MCF 10A (cell line): ENCODE measurements around the gene RBP5. TPM values are rescaled to one million over a fixed set of nuclear protein-coding genes. Genes with fewer than 3 reads are reported as not detected.

Experiments
- BruUV-seq: library from RNA; stranded (reverse); fragments of 400-500 nt; replicated peaks from 2 replicates; lab custom pipeline; 2021; lab: Mats Ljungman, UMichigan
- CTCF ChIA-PET: fragments of 300-600 bp; sonication (Branson Sonifier 250); formaldehyde crosslinking; extraction: SDS; loops from one replicate; lab custom pipeline; 2021; ENCODE audit warnings: antibody characterized with exemption, inconsistent platforms; lab: Yijun Ruan, JAX
- POLR2A ChIA-PET: fragments of 300-600, 350-650 bp; sonication (Branson Sonifier 250); formaldehyde crosslinking; extraction: SDS; loops from one replicate; lab custom pipeline; 2020; ENCODE audit warnings: antibody characterized with exemption, inconsistent platforms; lab: Yijun Ruan, JAX
- DNase-seq: peaks from one replicate; pipeline ENCODE4 v3.0.0-alpha.2; 2018; ENCODE audit not compliant: unreplicated experiment
- H3K27ac Mint-ChIP-seq: one replicate; pipeline ENCODE4 v1.8.0; 2022; ENCODE audit warnings: mild to moderate bottlenecking, low read depth, mixed read lengths; ENCODE audit not compliant: unreplicated experiment
- H3K27me3 Mint-ChIP-seq: one replicate; pipeline ENCODE4 v1.8.0; 2022; ENCODE audit warnings: mixed read lengths; ENCODE audit not compliant: insufficient read depth, unreplicated experiment
- H3K36me3 Mint-ChIP-seq: one replicate; pipeline ENCODE4 v1.8.0; 2022; ENCODE audit warnings: mild to moderate bottlenecking, moderate library complexity, mixed read lengths; ENCODE audit not compliant: insufficient read depth, unreplicated experiment
- H3K4me1 Mint-ChIP-seq: one replicate; pipeline ENCODE4 v1.8.0; 2022; ENCODE audit warnings: mixed read lengths; ENCODE audit not compliant: insufficient read depth, unreplicated experiment
- H3K4me3 Mint-ChIP-seq: one replicate; pipeline ENCODE4 v1.8.0; 2022; ENCODE audit warnings: mild to moderate bottlenecking, moderate library complexity, mixed read lengths; ENCODE audit not compliant: unreplicated experiment
- H3K9me3 Mint-ChIP-seq: one replicate; pipeline ENCODE4 v1.8.0; 2022; ENCODE audit warnings: mixed read lengths; ENCODE audit not compliant: unreplicated experiment
- CTCF ChIP-seq: fragments of 200-600 bp; IDR thresholded peaks from one replicate; pipeline ENCODE4 v1.8.0; 2022; ENCODE audit warnings: antibody characterized with exemption, mild to moderate bottlenecking; ENCODE audit not compliant: unreplicated experiment
- intact Hi-C: fragments of 100-400 bp; cut with micrococcal nuclease; formaldehyde crosslinking; loops from 2 replicates; pipeline ENCODE4 v1.14.1; 2022
- total RNA-seq: library from RNA; stranded (reverse); gene quantifications from 2 replicates; pipeline ENCODE4 v1.2.3, GENCODE V29; 2022

The RBP5 gene
- total RNA-seq, 1 experiment from 2014 or later, result not detected

DNA sequence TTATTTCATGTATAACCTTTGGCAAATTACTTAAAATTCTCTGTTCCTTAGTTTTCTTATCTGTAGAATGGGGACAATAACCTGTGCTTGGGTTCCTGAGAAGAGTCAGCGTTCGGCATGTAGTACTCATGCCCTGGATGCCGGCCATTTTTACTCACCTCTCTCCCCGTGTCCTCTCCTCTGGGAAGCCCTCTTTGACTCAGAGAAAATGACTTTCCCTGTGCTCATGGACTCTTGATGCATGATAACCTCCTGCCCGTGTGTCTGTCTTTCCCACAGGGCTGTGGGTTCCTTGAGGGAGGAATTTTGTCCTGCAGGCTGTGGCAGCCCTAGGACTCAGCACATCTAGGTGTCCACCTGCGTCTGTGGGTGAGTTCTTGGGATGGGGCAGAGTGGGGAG is 13.8 kb downstream of the RBP5 start:
- POLR2A ChIA-PET, result no interaction called here
- Mint-ChIP-seq H3K4me3 (no peak overlapping the region), H3K27me3 (no peaks in the 10 kb centered on the region), H3K9me3 (no peaks in the 10 kb centered on the region), H3K4me1 (peaks cover 8% of the 10 kb centered on the region), H3K36me3 (peaks cover 40% of the 10 kb centered on the region), H3K27ac (no peak overlapping the region)
- intact Hi-C loops, result no loop called here
- BruUV-seq, result no TSS peak
- CTCF ChIA-PET, result interaction anchor here (8.3 kb wide), 1 partner anchor 57 kb away, joined by 123 read pairs; the partner anchor contains the start of gene C1S
- no peak for TF ChIP-seq CTCF
- no peak for DNase-seq

GRCh38 chr12:7114008-7114407 is 14.7 kb downstream of the RBP5 start:
- TF ChIP-seq CTCF, result no peak
- Mint-ChIP-seq H3K4me3 (no peak overlapping the region), H3K9me3 (no peaks in the 10 kb centered on the region), H3K27me3 (no peaks in the 10 kb centered on the region), H3K27ac (no peak overlapping the region), H3K36me3 (peaks cover 40% of the 10 kb centered on the region), H3K4me1 (peaks cover 15% of the 10 kb centered on the region)
- BruUV-seq, result no TSS peak
- ChIA-PET CTCF (interaction anchor here (0.6 to 8.3 kb wide), 23 partner anchors 8 to 245 kb away, joined by 3 to 123 read pairs (median 5); partner anchors contain the start of genes C12orf57, C1S, PEX5 and RNU7-1), POLR2A (interaction anchor here (1.1 to 3.3 kb wide), 5 partner anchors 18 to 152 kb away, joined by 3 to 15 read pairs (median 5); partner anchors contain the start of genes C1R and C1S)
- DNase-seq, result no peak
- intact Hi-C loops, result no loop called here

DNA sequence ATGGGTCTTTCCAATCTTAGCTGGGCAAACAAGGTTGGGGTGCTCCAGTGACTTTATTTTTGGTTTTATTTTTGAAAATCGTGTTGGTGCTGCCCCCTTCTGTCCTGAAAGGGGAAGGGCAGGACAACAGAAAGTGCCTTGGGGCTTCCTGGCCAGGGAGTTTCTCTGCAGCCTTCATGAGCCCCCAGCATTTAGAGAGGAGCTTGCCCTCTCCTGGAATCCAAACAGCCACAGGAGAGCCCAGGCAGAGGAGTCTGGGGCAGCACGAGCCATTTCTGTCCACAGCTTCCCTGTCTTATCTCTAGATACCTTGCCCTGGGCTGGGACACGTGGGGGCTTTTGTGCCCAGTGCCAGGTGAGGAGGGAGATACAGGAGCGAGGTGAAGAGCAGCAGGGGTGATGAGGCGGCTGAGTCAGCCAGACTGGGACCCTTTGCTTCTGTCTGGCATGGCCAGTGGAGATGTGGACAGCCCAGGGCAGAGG is 15.3 kb downstream of the RBP5 start:
- Mint-ChIP-seq H3K27ac (no peak overlapping the region), H3K4me1 (peaks cover 11% of the 10 kb centered on the region), H3K36me3 (peaks cover 36% of the 10 kb centered on the region), H3K27me3 (no peaks in the 10 kb centered on the region), H3K9me3 (no peaks in the 10 kb centered on the region), H3K4me3 (no peak overlapping the region)
- ChIA-PET POLR2A (interaction anchor here (0.7 to 3.7 kb wide), 10 partner anchors 16 to 188 kb away, joined by 3 to 42 read pairs (median 6); partner anchors contain the start of genes C12orf57, C1R, C1S and RNU7-1), CTCF (interaction anchor here (0.6 to 8.3 kb wide), 44 partner anchors 9 to 884 kb away, joined by 3 to 123 read pairs (median 5); partner anchors contain the start of genes C12orf57, C1R, C1S and LPCAT3)
- no TSS peak for BruUV-seq
- peak; percentile 74 for TF ChIP-seq CTCF
- DNase-seq, result peak; percentile 56
- intact Hi-C loops, result loop anchor here (1.0 kb wide), 2 partner anchors 53 to 169 kb away; partner anchors contain the start of genes C12orf57 and C1S

- no peak overlapping the region for H3K4me3 Mint-ChIP-seq
- no peak for DNase-seq
- peaks cover 9% of the 10 kb centered on the region for H3K4me1 Mint-ChIP-seq
- TF ChIP-seq CTCF, result no peak
- peaks cover 34% of the 10 kb centered on the region for H3K36me3 Mint-ChIP-seq
- ChIA-PET CTCF (interaction anchor here (0.8 to 8.3 kb wide), 24 partner anchors 10 to 240 kb away, joined by 3 to 123 read pairs (median 5); partner anchors contain the start of genes C12orf57, C1R, C1S and RNU7-1), POLR2A (interaction anchor here (1.1 to 3.7 kb wide), 7 partner anchors 19 to 187 kb away, joined by 5 to 42 read pairs (median 10); partner anchors contain the start of genes C12orf57, C1R, C1S and RNU7-1)
- no peaks in the 10 kb centered on the region for H3K27me3 Mint-ChIP-seq
- no peak overlapping the region for H3K27ac Mint-ChIP-seq
- no TSS peak for BruUV-seq
- no peaks in the 10 kb centered on the region for H3K9me3 Mint-ChIP-seq
- intact Hi-C loops, result no loop called here
Measured at GRCh38 chr12:7112041-7112440, 16.6 kb downstream of the RBP5 start.
